K562 (cell line): ENCODE data around the gene PPM1F. TPM values are rescaled to one million over a fixed set of nuclear protein-coding genes. Genes with fewer than 3 reads are reported as not detected.

Experiments used
- AFF4 ChIP-seq: sonication (generic); formaldehyde crosslinking; IDR thresholded peaks from 2 replicates; pipeline ENCODE4 v1.8.0; 2023; ENCODE audit warnings: mild to moderate bottlenecking, missing genetic modification reagents
- ARID3B ChIP-seq: fragments of 250-450 bp; sonication (Bioruptor Pico); IDR thresholded peaks from 2 replicates; pipeline ENCODE4 v1.4.0; 2020; ENCODE audit warnings: borderline replicate concordance
- E2F8 ChIP-seq: fragments of 450-650 bp; IDR thresholded peaks from 2 replicates; pipeline ENCODE4 v1.7.1; 2018; ENCODE audit warnings: mild to moderate bottlenecking, low read depth; ENCODE audit not compliant: partially characterized antibody
- GATAD2A ChIP-seq: fragments of 450-650 bp; IDR thresholded peaks from 2 replicates; pipeline ENCODE4 v1.6.1; 2017
- MCM5 ChIP-seq: fragments of 450-650 bp; IDR thresholded peaks from 2 replicates; pipeline ENCODE4 v1.6.1; 2016; ENCODE audit warnings: low read depth
- polyA plus RNA-seq, 8 experiments: library from polyadenylated mRNA; depleted of rRNA in 4 of 8; stranded (reverse) in 5 of 8; unstranded in 3 of 8; fragments of >200 nt; fragmentation: Nextera tagmentation in 2 of 8; fragmentation: Illumina TruSeq in 1 of 8; extraction: Ambion mirVana in 2 of 8; extraction: Trizol in 1 of 8; gene quantifications; 2 replicates each; pipeline versions ENCODE4 v1.2.1 to v1.2.3, GENCODE V29; 2011 to 2014; ENCODE audit warnings: inconsistent platforms in 1 of 8, missing spikeins in 1 of 8
- total RNA-seq, 7 experiments: library from RNA; depleted of rRNA in 6 of 7; stranded (reverse); fragments of >200 nt in 6 of 7; fragmentation: Illumina TruSeq in 2 of 7; extraction: Trizol in 2 of 7; gene quantifications; 2 replicates each; pipeline versions ENCODE4 v1.2.1 to v1.2.3, GENCODE V29; 2011 to 2021; ENCODE audit warnings: low replicate concordance in 1 of 7

Gene PPM1F
- total and polyA plus RNA-seq, 9 of the 15 experiments (the other 6 are each of a cell fraction or from before 2014, with no cell fraction given): 2.1 to 159 (median 64.0) TPM

GRCh38 chr22:21972806-21973205 lies 20.2 kb upstream of the PPM1F start (continued):
- TF ChIP-seq E2F8 (no peak), AFF4 (CRISPR knock-in tag) (no peak), GATAD2A (no peak), MCM5 (no peak), ARID3B (0 out of 2 replicates have a peak, but pooled peaks have one; percentile 16)
